Measurements from ENCODE around the gene NECTIN3. TPM values are rescaled to one million over a fixed set of nuclear protein-coding genes. Genes with fewer than 3 reads are reported as not detected.

Gene NECTIN3
- total RNA-seq, 2 donors from 2014 or later: 8.8 to 16.6 TPM

DNA sequence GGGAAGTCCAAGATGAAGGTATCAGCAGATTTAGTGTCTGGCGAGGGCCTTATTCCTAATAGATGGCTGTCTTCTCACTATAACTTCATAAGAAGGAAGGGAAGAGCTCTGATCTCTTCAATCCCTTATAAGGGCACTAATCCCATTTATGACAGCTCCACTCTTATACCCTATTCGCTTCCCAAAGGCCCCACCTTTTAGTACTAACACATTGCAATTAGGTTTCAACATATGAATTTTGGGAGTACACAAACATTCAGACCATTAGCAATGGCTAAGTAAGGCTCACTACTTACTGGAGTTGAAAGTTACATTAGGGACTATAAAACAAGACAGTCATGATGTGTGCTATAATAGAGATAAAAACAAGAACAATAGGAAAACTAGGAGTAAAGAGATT, 118.9 kb downstream of the NECTIN3 start:
- TF ChIP-seq, protein P1, sequence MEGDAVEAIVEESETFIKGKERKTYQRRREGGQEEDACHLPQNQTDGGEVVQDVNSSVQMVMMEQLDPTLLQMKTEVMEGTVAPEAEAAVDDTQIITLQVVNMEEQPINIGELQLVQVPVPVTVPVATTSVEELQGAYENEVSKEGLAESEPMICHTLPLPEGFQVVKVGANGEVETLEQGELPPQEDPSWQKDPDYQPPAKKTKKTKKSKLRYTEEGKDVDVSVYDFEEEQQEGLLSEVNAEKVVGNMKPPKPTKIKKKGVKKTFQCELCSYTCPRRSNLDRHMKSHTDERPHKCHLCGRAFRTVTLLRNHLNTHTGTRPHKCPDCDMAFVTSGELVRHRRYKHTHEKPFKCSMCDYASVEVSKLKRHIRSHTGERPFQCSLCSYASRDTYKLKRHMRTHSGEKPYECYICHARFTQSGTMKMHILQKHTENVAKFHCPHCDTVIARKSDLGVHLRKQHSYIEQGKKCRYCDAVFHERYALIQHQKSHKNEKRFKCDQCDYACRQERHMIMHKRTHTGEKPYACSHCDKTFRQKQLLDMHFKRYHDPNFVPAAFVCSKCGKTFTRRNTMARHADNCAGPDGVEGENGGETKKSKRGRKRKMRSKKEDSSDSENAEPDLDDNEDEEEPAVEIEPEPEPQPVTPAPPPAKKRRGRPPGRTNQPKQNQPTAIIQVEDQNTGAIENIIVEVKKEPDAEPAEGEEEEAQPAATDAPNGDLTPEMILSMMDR (IDR thresholded peaks at IDR 0.05): no peak
- H3K27ac ChIP-seq: no peak overlapping the region
- no peaks in the 10 kb centered on the region for H3K27me3 ChIP-seq

DNA sequence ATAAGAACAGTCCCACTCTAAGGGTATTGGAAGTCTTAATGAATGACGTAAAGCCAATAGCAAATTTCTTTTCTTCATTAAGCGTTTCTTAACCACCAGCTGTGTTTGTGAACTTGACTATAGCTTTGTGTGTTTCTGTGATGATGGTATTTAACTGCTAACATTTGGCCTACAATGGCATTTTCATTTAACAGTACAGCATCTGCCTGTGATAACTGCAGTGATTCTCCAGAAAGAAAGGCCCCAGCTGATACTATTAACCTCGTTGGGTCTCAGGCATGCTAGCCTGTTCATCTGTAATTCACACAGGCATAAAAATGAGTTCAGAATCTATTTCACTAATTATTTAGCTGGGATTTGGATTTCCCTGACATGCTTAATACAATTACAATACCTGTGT, 121.9 kb downstream of the NECTIN3 start:
- Histone ChIP-seq H3K4me1 (no peaks in the 10 kb centered on the region), H3K4me3 (no peak overlapping the region), H3K36me3 (peaks cover 16% of the 10 kb centered on the region), H3K27ac (no peak overlapping the region), H3K27me3 (no peaks in the 10 kb centered on the region), H3K9me3 (no peaks in the 10 kb centered on the region)
- no peak for DNase-seq (ENCODE audit: low spot score)
- TF ChIP-seq, protein P1 (IDR thresholded peaks at IDR 0.05): no peak

More for the DNA sequence above, 118.9 kb downstream of the NECTIN3 start:
- H3K9me3 ChIP-seq: no peaks in the 10 kb centered on the region
- no peak for DNase-seq (ENCODE audit: low spot score)
- H3K4me1 ChIP-seq: no peaks in the 10 kb centered on the region
- no peak overlapping the region for H3K4me3 ChIP-seq
- peaks cover 16% of the 10 kb centered on the region for H3K36me3 ChIP-seq

DNA sequence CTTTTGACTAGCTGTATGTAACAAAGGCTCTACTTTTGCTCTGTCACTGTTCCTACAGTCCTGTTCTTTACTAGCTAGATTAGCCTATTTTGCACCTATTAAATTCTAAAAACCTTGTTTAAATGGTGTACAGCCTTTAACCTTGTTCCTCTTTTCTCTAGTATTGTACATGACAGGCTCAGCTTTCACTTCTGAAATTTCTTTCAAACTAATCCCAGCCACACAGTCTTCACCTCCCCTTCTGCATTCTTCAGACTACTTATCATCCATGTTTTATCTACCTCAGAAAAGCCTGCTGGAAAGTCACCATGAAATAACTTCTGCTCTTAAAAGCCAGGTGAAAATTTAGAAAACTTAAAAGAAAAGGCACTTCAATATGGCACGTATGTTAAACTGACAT, 122.4 kb downstream of the NECTIN3 start:
- H3K27ac ChIP-seq: no peak overlapping the region
- H3K4me1 ChIP-seq: no peaks in the 10 kb centered on the region
- H3K4me3 ChIP-seq: no peak overlapping the region
- TF ChIP-seq, protein P1 (IDR thresholded peaks at IDR 0.05): no peak
- no peak for DNase-seq (ENCODE audit: low spot score)
- H3K27me3 ChIP-seq: no peaks in the 10 kb centered on the region
- peaks cover 16% of the 10 kb centered on the region for H3K36me3 ChIP-seq
- no peaks in the 10 kb centered on the region for H3K9me3 ChIP-seq

DNA sequence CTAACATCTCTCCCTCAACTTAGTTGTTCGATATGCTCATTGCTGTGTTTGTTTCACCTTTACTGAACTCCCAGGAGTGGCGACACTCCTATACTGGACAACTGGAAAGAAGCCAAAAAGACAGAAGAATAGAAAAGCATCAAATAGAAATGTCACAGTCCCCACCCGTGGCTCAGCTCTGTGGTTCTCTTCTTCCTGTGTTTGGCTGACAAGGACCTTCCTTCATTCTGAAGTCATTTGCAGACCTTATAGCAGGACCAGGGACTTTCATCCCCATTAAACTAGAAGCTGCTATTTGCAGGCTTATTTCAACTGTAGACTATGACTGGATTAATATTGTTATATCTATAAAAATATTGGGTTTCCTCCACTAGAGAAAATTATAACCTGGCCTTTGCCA, 125.9 kb downstream of the NECTIN3 start:
- no peak overlapping the region for H3K4me3 ChIP-seq
- no peaks in the 10 kb centered on the region for H3K4me1 ChIP-seq
- TF ChIP-seq, protein P1 (IDR thresholded peaks at IDR 0.05): no peak
- H3K9me3 ChIP-seq: no peaks in the 10 kb centered on the region
- peaks cover 16% of the 10 kb centered on the region for H3K36me3 ChIP-seq
- H3K27me3 ChIP-seq: no peaks in the 10 kb centered on the region
- DNase-seq (ENCODE audit: low spot score): no peak
- no peak overlapping the region for H3K27ac ChIP-seq

DNA sequence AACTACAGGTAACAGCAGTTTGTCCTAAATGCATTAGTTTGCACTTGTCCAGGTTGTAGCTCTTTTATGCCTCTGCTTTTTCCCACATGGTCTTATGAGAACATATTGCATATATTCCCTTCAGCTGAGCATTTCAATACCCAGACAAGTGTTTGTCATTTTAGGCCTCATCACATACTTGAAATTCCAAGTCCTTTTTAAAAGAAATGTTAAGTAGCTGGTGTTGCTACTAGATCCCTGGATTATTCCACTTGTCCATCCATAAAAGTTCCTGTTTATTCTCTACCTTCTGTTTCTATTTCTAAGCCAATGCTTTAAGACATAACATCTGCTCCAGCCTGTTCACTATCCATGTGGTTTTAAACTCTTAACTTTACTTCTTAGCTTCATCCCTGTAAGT, 128.4 kb downstream of the NECTIN3 start:
- no peaks in the 10 kb centered on the region for H3K4me1 ChIP-seq
- no peak overlapping the region for H3K27ac ChIP-seq
- no peak overlapping the region for H3K4me3 ChIP-seq

More for the DNA sequence above, 128.4 kb downstream of the NECTIN3 start:
- no peaks in the 10 kb centered on the region for H3K36me3 ChIP-seq
- TF ChIP-seq, protein P1 (IDR thresholded peaks at IDR 0.05): no peak
- no peak for DNase-seq (ENCODE audit: low spot score)
- no peaks in the 10 kb centered on the region for H3K9me3 ChIP-seq
- no peaks in the 10 kb centered on the region for H3K27me3 ChIP-seq

All from right atrium auricular region (tissue), 2 donors.